Coronary artery (tissue), 2 donors: Measurements from ENCODE around the gene INPP4A.

Source experiments
- DNase-seq: peaks from one replicate; pipeline ENCODE4 v3.0.0-alpha.2; 2017; ENCODE audit warnings: low spot score
- H3K27ac ChIP-seq, 2 donors: fragments of 200-600 bp; sonication (generic); one replicate each; pipeline ENCODE4 v1.5.1; 2016 to 2019
- H3K4me3 ChIP-seq: fragments of 200-600 bp; sonication (generic); 2 replicates; pipeline ENCODE4 v1.5.1; 2016; ENCODE audit warnings: mild to moderate bottlenecking, moderate library complexity
- CTCF ChIP-seq: fragments of 200-600 bp; sonication (generic); IDR thresholded peaks from one replicate; pipeline ENCODE4 v1.5.1; 2019; ENCODE audit warnings: antibody characterized with exemption

The INPP4A gene

DNA sequence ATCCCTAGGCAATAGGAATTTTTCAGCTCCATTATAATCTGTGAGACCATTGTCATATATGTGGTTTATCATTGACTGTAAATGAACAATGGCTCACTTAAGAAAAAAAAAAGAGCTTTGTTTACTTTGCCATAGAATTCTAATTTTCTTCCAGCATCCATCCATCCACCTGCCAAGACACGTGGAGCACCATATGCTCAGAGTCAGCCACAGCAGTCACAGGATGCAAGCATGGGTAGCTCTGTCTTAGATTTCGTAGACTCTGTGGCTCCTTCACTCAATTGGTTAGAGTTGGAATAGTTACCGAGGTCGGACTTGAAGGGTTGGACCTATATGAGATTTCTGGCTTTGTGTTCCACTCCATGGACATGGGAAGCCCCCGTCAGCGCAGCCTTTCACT is 88.1 kb downstream of the INPP4A start:
- H3K4me3 ChIP-seq = no peak overlapping the region
- no peak overlapping the region for H3K27ac ChIP-seq
- TF ChIP-seq CTCF = no peak
- DNase-seq = no peak

- no peak for DNase-seq
- Histone ChIP-seq H3K4me3 (no peak overlapping the region), H3K27ac (no peak overlapping the region)
- TF ChIP-seq CTCF = no peak
Observed at GRCh38 chr2:98533547-98533946, 88.9 kb downstream of the INPP4A start.

GRCh38 chr2:98534761-98535160 is 90.1 kb downstream of the INPP4A start:
- H3K4me3 ChIP-seq = no peak overlapping the region
- no peak for DNase-seq
- no peak overlapping the region for H3K27ac ChIP-seq
- no peak for TF ChIP-seq CTCF

GRCh38 chr2:98535971-98536677 is 91.5 kb downstream of the INPP4A start:
- TF ChIP-seq CTCF = no peak
- no peak for DNase-seq
- no peak overlapping the region for H3K4me3 ChIP-seq
- no peak overlapping the region for H3K27ac ChIP-seq

DNA sequence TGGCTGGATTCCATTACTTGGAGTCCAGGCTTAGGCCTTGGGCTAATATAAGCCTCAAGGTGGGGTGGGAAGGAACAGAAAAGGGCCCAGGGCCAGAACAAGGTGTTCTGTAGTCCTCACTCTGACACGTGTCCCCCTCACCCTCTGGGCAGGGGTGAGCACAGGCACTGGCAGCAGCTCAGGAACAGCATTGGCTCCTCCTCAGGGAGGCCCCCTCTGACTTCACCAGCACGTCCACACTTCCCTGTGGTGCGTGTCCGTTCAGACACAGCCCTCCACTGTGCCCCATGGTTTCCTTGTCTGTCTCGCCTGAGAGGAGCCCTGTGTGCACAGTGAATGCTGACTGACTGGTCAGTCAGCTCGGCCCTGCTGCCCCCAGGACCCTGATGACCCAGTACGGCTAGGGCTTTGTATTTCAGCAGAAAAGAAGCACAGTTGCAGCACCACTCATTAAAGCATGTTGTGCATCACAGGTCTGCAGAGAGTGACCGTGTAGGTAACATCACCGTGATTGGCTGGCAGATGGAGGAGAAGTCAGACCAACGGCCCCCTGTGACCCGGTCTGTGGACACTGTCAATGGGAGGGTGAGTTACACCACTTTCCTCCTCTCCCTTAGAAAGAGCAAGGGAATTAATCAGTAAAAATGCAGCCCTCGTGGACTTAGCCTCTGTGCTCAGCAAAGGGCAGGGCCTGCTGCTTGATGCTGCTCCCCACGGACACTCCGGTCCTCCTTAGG is 92.9 kb downstream of the INPP4A start:
- no peak for DNase-seq
- no peak for TF ChIP-seq CTCF
- Histone ChIP-seq H3K4me3 (no peak overlapping the region), H3K27ac (peak overlapping the region in 1 of 2 donors; percentile 5)

GRCh38 chr2:98538280-98539041 is 93.8 kb downstream of the INPP4A start:
- no peak overlapping the region for H3K4me3 ChIP-seq
- H3K27ac ChIP-seq = peak overlapping the region in 1 of 2 donors; percentile 5
- no peak for DNase-seq
- TF ChIP-seq CTCF = no peak
